ENCODE measurements around the gene ERF.

Gene ERF

DNA sequence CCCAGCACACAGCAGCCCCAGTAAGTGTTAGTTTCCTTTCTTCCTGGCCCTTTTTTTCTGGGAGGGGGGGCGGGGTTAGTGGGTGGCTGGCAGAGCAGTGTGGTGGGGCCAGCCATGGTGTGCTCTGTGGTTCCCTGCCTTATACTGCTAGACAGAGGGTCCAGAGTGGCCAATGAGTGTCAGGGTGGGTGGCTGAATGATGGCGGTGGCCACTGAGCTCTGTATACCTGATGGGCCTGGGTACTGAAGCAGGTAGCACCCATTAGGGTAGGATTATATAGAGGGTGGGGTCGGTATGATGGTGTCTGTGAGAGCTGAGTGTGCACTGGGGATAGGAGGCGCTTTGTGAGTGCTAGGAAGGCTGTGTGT lies 27.9 kb upstream of the ERF start:
- no peak for DNase-seq (ENCODE audit: low read depth)
- no peak overlapping the region for H3K4me3 ChIP-seq (ENCODE audit: low read depth, low read length)
- TF ChIP-seq, protein P1, sequence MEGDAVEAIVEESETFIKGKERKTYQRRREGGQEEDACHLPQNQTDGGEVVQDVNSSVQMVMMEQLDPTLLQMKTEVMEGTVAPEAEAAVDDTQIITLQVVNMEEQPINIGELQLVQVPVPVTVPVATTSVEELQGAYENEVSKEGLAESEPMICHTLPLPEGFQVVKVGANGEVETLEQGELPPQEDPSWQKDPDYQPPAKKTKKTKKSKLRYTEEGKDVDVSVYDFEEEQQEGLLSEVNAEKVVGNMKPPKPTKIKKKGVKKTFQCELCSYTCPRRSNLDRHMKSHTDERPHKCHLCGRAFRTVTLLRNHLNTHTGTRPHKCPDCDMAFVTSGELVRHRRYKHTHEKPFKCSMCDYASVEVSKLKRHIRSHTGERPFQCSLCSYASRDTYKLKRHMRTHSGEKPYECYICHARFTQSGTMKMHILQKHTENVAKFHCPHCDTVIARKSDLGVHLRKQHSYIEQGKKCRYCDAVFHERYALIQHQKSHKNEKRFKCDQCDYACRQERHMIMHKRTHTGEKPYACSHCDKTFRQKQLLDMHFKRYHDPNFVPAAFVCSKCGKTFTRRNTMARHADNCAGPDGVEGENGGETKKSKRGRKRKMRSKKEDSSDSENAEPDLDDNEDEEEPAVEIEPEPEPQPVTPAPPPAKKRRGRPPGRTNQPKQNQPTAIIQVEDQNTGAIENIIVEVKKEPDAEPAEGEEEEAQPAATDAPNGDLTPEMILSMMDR (IDR thresholded peaks at IDR 0.05; ENCODE audit: low read depth, low read length), result no peak
- TF ChIP-seq, protein P2, sequence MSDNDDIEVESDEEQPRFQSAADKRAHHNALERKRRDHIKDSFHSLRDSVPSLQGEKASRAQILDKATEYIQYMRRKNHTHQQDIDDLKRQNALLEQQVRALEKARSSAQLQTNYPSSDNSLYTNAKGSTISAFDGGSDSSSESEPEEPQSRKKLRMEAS (IDR thresholded peaks at IDR 0.05; ENCODE audit: low read depth, low read length), result no peak
- TF ChIP-seq MYC (IDR thresholded peaks at IDR 0.05; ENCODE audit: low read depth, low read length) (no peak), POLR2A (IDR thresholded peaks at IDR 0.05; ENCODE audit: extremely low read depth, insufficient read length) (no peak)

DNA sequence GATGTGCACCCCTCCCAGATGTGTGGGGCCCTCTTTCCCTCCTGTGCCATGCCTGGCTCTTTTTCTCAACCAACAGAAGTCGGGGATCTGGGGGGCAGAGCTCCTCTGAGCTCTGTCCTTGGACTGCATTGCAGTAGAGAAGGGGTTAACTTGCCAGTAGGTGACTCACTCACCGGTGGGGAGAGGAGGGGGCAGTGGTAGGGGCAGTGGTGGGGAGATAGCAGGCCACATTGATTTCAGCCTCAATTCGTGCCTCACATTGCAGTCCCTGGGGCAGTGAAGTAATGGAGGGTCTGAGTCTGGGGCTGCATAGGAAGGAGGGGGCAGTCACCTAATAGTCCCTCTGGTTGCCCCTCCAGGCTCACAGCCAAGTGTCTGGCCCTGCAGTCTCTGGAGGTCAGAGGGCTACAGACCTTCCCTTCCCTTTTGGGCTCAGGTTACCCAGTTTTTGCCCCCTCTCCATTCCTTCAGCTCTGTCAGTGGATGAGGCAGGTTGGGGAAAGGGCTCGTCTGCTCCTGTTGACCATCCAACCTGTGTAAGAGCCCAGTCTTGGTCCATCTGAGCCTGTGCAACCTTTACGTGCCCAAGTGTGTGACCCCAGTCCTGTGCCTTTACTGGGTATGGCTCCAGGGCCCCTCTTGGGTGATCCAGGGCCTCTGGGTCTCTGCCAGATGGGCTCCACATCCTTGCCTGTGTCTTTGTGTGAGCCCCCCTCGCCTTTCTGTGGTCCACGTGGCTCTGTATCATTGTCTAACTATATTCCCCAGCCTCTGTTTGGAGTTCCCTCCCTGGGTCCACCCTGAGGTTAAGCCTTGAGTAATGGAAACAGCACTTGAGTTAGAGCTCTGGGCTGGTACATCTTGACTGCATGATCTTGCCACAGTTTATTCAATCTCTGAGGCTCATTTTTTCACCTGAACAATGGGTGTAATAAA lies 27.2 kb upstream of the ERF start:
- peak; percentile 67 for DNase-seq (ENCODE audit: low read depth)
- no peak overlapping the region for H3K4me3 ChIP-seq (ENCODE audit: low read depth, low read length)
- TF ChIP-seq, protein P1 (IDR thresholded peaks at IDR 0.05; ENCODE audit: low read depth, low read length), result no peak
- TF ChIP-seq, protein P2 (IDR thresholded peaks at IDR 0.05; ENCODE audit: low read depth, low read length), result no peak
- TF ChIP-seq POLR2A (IDR thresholded peaks at IDR 0.05; ENCODE audit: extremely low read depth, insufficient read length) (no peak), MYC (IDR thresholded peaks at IDR 0.05; ENCODE audit: low read depth, low read length) (no peak)

DNA sequence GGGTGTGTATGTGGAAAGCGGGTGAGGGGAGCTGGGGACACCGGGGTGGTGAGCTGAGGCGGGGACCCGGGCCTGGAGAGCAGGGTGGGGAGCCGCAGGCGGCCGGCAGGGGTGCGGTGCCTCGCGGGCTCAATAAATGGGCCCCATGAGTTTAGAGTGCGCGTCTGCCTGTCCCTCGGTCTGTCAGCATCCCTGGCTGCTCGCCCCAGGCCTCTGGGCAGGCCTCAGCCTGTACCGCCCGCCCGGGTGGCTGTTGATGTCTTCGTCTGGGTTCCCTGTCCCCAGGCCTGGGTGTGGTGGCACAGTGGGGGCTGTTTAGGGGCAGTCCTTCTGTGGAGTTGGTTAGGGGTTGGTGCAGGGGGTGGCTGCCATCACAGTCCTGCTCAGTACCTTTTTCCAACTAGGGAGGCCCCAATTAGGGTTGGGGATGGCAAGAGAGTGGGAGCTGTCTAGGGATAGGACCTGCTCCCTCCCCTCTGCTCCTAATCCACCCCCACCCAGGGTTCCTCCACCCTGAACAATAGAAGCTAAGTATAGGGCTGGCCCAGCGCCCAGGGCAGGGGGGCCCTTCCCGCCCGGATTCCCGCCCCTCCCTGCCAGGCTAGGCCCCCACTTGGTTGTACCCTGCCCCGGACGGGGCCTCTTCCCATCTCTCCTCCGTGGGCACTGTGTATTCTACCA lies 26.4 kb upstream of the ERF start:
- H3K4me3 ChIP-seq (ENCODE audit: low read depth, low read length), result peak overlapping the region; percentile 25
- no peak for DNase-seq (ENCODE audit: low read depth)
- TF ChIP-seq, protein P2 (IDR thresholded peaks at IDR 0.05; ENCODE audit: low read depth, low read length), result no peak

DNA sequence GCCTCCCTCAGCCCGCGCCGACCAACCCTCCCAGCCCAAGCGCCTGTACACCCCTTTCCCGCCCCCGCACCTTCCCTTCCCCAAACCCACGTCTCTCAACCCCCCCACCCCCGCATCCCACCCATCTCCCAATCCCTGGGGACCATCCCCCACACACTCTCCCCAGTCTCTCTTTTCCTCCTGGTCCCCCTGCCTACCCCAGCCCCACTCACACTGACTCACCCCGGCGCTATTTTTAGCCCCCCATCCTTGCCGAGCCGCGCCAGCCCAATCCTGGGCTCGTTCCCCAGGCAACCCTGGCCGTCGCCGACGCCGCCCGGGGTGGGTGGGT lies 25.9 kb upstream of the ERF start:
- DNase-seq (ENCODE audit: low read depth), result peak; percentile 76
- TF ChIP-seq, protein P2 (IDR thresholded peaks at IDR 0.05; ENCODE audit: low read depth, low read length), result no peak
- TF ChIP-seq, protein P1 (IDR thresholded peaks at IDR 0.05; ENCODE audit: low read depth, low read length), result no peak
- TF ChIP-seq MYC (IDR thresholded peaks at IDR 0.05; ENCODE audit: low read depth, low read length) (no peak), POLR2A (IDR thresholded peaks at IDR 0.05; ENCODE audit: extremely low read depth, insufficient read length) (no peak)
- H3K4me3 ChIP-seq (ENCODE audit: low read depth, low read length), result no peak overlapping the region

DNA sequence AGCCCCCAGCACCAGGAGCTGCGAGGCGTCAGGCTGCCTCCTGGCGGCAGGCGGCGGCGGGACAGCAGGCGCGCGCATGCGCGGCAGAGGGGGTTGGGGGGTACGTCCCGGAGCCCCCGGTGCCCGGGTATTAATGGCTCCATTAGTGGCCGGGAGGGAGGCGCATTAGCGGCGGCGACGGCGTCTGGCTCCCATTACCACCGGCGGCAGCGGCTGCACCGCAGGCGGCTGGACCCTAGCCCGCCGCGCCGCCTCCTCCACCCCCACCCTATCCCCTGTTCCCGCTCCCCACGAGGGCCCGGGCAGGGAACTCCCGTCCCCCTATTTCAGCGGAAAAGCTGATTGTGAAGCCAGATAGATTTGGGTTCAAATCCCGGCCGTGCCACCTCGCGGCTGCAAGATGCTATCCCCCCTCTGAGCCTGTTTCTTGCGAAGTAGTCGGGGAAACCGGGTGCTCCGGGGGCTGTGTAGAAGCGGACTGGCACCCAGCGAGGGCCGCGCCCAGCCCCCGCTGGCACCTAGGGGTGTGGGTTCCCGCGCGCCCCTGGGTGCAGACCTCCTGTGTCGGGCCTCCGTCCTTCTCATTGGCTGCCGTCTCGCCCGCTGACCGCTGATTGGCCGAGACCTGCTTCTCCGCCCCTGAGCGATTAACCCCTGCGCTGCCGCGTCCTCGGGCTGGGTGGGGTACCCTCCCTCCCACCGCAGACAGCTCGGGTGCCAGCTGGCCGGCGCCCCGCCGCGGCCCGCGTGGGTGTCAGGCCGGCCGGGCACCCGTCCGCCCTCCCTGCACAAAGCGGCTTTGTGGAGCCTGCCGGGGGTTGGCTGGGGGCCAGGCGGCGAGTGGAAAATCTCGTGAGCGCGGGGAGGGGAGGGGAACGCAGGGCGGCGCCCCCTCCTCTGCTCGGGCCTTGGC lies 25.2 kb upstream of the ERF start:
- peak; percentile 92 for DNase-seq (ENCODE audit: low read depth)
- TF ChIP-seq, protein P1 (IDR thresholded peaks at IDR 0.05; ENCODE audit: low read depth, low read length), result peak; percentile 56
- no peak for TF ChIP-seq POLR2A (IDR thresholded peaks at IDR 0.05; ENCODE audit: extremely low read depth, insufficient read length)
- peak overlapping the region; percentile 62 for H3K4me3 ChIP-seq (ENCODE audit: low read depth, low read length)
